C4-2B (cell line): ENCODE results near the gene ACTR3C.

Experiments
- CTCF ChIP-seq: fragments of 450-650 bp; conservative IDR thresholded peaks from 2 replicates; pipeline ENCODE4 v1.5.1; 2017; ENCODE audit warnings: mild to moderate bottlenecking
- ZFX ChIP-seq: fragments of 450-650 bp; IDR thresholded peaks from 2 replicates; pipeline ENCODE4 v1.6.1; 2017

- TF ChIP-seq CTCF, result no peak
- no peak for TF ChIP-seq ZFX
Measured at GRCh38 chr7:150335774-150336112, 12.4 kb upstream of the ACTR3C start.
